Aorta (tissue), 5 donors: Measurements from ENCODE around the gene RNU6-9. TPM values are rescaled to one million over a fixed set of nuclear protein-coding genes. Genes with fewer than 3 reads are reported as not detected.
A peak's percentile ranks its signal among the peaks of the same experiment; 100 is the strongest.

ENCODE experiments used
- ATAC-seq: fragments of 200-7000 bp; cut with Tn5 transposase; one replicate; pipeline ENCODE4 v1.9.1; 2022; ENCODE audit warnings: moderate library complexity; ENCODE audit not compliant: low FRiP score
- DNase-seq, 2 donors: peaks; one replicate each; pipeline ENCODE4 v3.0.0-alpha.2; 2020
- H3K27ac ChIP-seq, 2 donors: one replicate each; pipeline ENCODE4 v1.5.1; 2013; ENCODE audit warnings: low read length in 2 of 2, mild to moderate bottlenecking in 2 of 2, moderate library complexity in 2 of 2, control low read depth in 1 of 2, inconsistent platforms in 1 of 2, low read depth in 1 of 2
- H3K27me3 ChIP-seq, 2 donors: one replicate each; pipeline ENCODE4 v1.6.1; 2013; ENCODE audit warnings: control low read depth in 1 of 2, low read length in 1 of 2, mild to moderate bottlenecking in 1 of 2, moderate library complexity in 1 of 2; ENCODE audit not compliant: insufficient read depth in 2 of 2, control insufficient read depth in 1 of 2
- H3K36me3 ChIP-seq, 2 donors: one replicate each; pipeline ENCODE4 v1.6.1; 2013; ENCODE audit warnings: control low read depth in 1 of 2, low read length in 1 of 2, mild to moderate bottlenecking in 1 of 2; ENCODE audit not compliant: insufficient read depth in 2 of 2, control insufficient read depth in 1 of 2
- H3K4me1 ChIP-seq, 2 donors: one replicate each; pipeline ENCODE4 v1.6.1; 2013; ENCODE audit warnings: low read length in 2 of 2, control low read depth in 1 of 2, mild to moderate bottlenecking in 1 of 2, moderate library complexity in 1 of 2; ENCODE audit not compliant: insufficient read depth in 2 of 2, control insufficient read depth in 1 of 2
- H3K4me3 ChIP-seq, 2 donors: one replicate each; pipeline ENCODE4 v1.5.1; 2013; ENCODE audit warnings: low read length in 2 of 2, control low read depth in 1 of 2, mild to moderate bottlenecking in 1 of 2
- H3K9me3 ChIP-seq: one replicate; pipeline ENCODE4 v1.6.1; 2013; ENCODE audit warnings: mild to moderate bottlenecking, low read length; ENCODE audit not compliant: control insufficient read depth
- WGBS, 2 donors: extraction: QIAGEN DNeasy Blood & Tissue Kit; methylation state at CpG; one replicate each; pipeline ENCODE4 v1.1.7; 2013; 5-methylcytosine and 5-hydroxymethylcytosine counted together
- intact Hi-C, 2 donors: fragments of 100-400 bp; cut with DNase I; formaldehyde crosslinking; loops; one replicate each; pipeline versions ENCODE4 v1.14.2 to v1.15.0; 2022
- polyA plus RNA-seq, 2 donors: library from polyadenylated mRNA; stranded (reverse); fragments of 200-250 nt; gene quantifications; one replicate each; pipeline ENCODE4 v1.2.3, GENCODE V29; 2013
- total RNA-seq, 2 donors: library from RNA; stranded (reverse); fragmentation: NEBNext Ultra II Directional; extraction: Animal tissue kit (Norgen Biotek cat#: 25700); gene quantifications; one replicate each; pipeline ENCODE4 v1.2.1, GENCODE V29; 2021
- donor health status: healthy with polysubstance abuse.
- donor health status: Bipolar disorder and iron deficiency.
- donor health status: DM: no; HTN: no; CAD: no.
- donor health status: DM: no; HTN: no; CAD: no.
- donor health status: DM: yes; HTN: yes; CAD: no.

The RNU6-9 gene
- total and polyA plus RNA-seq, 4 donors = not detected

GRCh38 chr19:858868-859843 is 34.1 kb upstream of the RNU6-9 start, which contains the start of gene CFD:
TSS of gene CFD (plus strand) at chr19:859664. CDS start at chr19:859690, 26 bp downstream.
- intact Hi-C loops = loop anchor here in 1 of 2 donors (5.0 kb wide), 1 partner anchor 118 kb away; no protein-coding TSS in a partner anchor
- Histone ChIP-seq H3K36me3 (no peaks in the 10 kb centered on the region), H3K4me3 (no peak within 1 kb of the TSS), H3K4me1 (no peaks in the 10 kb centered on the region), H3K27ac (no peak within 1 kb of the TSS), H3K27me3 (peaks cover 0 to 3% of the 10 kb centered on the region in 2 donors), H3K9me3 (no peaks in the 10 kb centered on the region)
- 57 to 65% methylated on average over 22 to 24 of the region's 24 CpGs for WGBS, 2 donors
- ATAC-seq = peak; percentile 68
- DNase-seq = peak in 1 of 2 donors; percentile 87

- Histone ChIP-seq H3K27me3 (peaks cover 0 to 3% of the 10 kb centered on the region in 2 donors), H3K36me3 (no peaks in the 10 kb centered on the region), H3K27ac (no peak overlapping the region), H3K4me1 (no peaks in the 10 kb centered on the region), H3K9me3 (no peaks in the 10 kb centered on the region), H3K4me3 (no peak overlapping the region)
- 55 to 67% methylated on average over 27 to 34 of the region's 35 CpGs for WGBS, 2 donors
- DNase-seq = no peak
- no peak for ATAC-seq
- intact Hi-C loops = loop anchor here (2.0 to 5.0 kb wide), 2 partner anchors 56 to 60 kb away; partner anchors contain the start of gene KISS1R (in 1 of the 2)
Measured at GRCh38 chr19:861141-861755, 32.0 kb upstream of the RNU6-9 start.

DNA sequence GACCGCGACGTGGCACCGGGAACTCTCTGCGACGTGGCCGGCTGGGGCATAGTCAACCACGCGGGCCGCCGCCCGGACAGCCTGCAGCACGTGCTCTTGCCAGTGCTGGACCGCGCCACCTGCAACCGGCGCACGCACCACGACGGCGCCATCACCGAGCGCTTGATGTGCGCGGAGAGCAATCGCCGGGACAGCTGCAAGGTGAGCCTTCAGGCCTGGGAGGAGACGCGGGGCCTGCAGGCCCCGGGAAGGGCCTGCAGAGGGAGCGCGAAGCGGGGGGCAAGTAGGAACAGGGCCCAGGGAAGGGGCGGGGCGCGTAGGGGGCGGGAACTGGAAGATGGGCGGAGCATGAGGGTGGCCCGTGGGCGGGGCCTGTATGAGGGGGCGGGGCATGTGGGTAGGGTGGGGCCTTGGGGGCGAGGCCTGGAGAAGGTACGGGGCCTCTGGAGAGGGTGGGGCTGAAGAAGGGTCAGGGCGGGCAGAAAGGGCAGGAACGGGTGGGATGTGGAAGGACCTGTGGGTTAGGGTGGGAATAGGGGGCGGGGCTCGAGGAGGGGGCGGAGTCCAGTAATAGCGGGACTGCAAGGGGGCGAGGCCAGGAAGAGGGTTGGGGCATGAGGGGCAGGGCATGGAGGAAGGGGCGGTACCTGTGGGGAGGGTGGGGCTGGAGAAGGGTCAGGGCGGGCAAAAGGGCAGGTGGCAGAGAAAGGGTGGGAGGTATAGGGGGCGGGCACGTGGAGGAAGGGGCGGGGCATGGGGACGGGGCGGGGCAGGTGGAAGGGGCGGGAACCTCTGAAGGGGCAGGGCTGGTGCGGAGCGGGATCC is 31.3 kb upstream of the RNU6-9 start:
- no peak for ATAC-seq
- peaks cover 0 to 3% of the 10 kb centered on the region in 2 donors for H3K27me3 ChIP-seq
- DNase-seq = peak; percentile 72 to 79
- WGBS, 2 donors = 16 to 22% methylated on average over 55 to 60 of the region's 60 CpGs
- no peak overlapping the region for H3K27ac ChIP-seq
- H3K36me3 ChIP-seq = no peaks in the 10 kb centered on the region
- H3K4me1 ChIP-seq = no peaks in the 10 kb centered on the region
- no peak overlapping the region for H3K4me3 ChIP-seq
- H3K9me3 ChIP-seq = no peaks in the 10 kb centered on the region
- intact Hi-C loops = loop anchor here (2.0 to 5.0 kb wide), 2 partner anchors 55 to 59 kb away; partner anchors contain the start of gene KISS1R (in 1 of the 2)

DNA sequence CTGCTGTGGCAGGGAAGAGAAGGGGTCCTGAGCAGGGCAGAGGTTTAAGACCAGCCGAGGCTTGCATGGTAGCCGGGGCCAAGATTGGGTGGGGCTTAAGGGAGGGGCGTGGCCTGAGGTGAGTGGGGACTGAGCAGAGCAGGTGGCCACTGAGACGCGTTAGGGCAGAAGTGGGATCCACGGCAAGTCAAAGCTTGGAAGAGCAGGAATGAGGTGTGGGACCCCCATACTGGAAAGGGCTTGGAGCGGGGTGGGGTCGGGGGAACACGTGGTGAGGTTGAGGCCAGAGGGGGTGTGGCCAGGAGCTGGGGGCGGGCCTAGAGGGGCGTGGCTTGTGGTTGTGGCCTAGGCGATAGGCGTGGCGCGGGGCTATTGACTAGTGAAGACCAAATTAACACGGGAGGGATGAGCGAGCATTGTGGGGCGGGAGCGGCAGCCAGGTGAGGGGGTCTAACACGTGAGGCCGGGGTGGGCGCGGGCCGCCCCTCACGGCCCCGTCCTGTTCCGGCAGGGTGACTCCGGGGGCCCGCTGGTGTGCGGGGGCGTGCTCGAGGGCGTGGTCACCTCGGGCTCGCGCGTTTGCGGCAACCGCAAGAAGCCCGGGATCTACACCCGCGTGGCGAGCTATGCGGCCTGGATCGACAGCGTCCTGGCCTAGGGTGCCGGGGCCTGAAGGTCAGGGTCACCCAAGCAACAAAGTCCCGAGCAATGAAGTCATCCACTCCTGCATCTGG is 30.5 kb upstream of the RNU6-9 start:
- H3K4me3 ChIP-seq = no peak overlapping the region
- peaks cover 0 to 3% of the 10 kb centered on the region in 2 donors for H3K27me3 ChIP-seq
- WGBS, 2 donors = 18 to 21% methylated on average over 38 to 48 of the region's 48 CpGs
- ATAC-seq = peak; percentile 26
- DNase-seq = peak; percentile 81 to 89
- no peaks in the 10 kb centered on the region for H3K9me3 ChIP-seq
- H3K27ac ChIP-seq = no peak overlapping the region
- no peaks in the 10 kb centered on the region for H3K36me3 ChIP-seq
- H3K4me1 ChIP-seq = no peaks in the 10 kb centered on the region
- intact Hi-C loops = loop anchor here in 1 of 2 donors (5.0 kb wide), 1 partner anchor 55 kb away; the partner anchor contains the start of gene KISS1R

DNA sequence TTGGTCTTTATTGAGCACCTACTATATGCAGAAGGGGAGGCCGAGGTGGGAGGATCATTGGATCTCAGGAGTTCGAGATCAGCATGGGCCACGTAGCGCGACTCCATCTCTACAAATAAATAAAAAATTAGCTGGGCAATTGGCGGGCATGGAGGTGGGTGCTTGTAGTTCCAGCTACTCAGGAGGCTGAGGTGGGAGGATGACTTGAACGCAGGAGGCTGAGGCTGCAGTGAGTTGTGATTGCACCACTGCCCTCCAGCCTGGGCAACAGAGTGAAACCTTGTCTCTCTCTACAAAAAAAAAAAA is 30.0 kb upstream of the RNU6-9 start:
- 65 to 67% methylated on average over 7 of the region's 7 CpGs for whole genome bisulfite sequencing, 2 donors
- peaks cover 0 to 3% of the 10 kb centered on the region in 2 donors for H3K27me3 ChIP-seq
- no peaks in the 10 kb centered on the region for H3K36me3 ChIP-seq
- no peak overlapping the region for H3K4me3 ChIP-seq
- H3K4me1 ChIP-seq = no peaks in the 10 kb centered on the region
- H3K9me3 ChIP-seq = no peaks in the 10 kb centered on the region
- H3K27ac ChIP-seq = no peak overlapping the region
- intact Hi-C loops = loop anchor here in 1 of 2 donors (5.0 kb wide), 1 partner anchor 54 kb away; the partner anchor contains the start of gene KISS1R
- ATAC-seq = no peak
- DNase-seq = no peak

- Histone ChIP-seq H3K4me1 (no peaks in the 10 kb centered on the region), H3K27ac (no peak overlapping the region), H3K9me3 (no peaks in the 10 kb centered on the region), H3K27me3 (no peaks in the 10 kb centered on the region), H3K36me3 (no peaks in the 10 kb centered on the region), H3K4me3 (no peak overlapping the region)
- ATAC-seq = no peak
- intact Hi-C loops = loop anchor here in 1 of 2 donors (5.0 kb wide), 1 partner anchor 40 kb away; no protein-coding TSS in a partner anchor
- 87 to 91% methylated on average over 33 to 38 of the region's 38 CpGs for WGBS, 2 donors
- no peak for DNase-seq
Measured at GRCh38 chr19:866769-867300, 26.4 kb upstream of the RNU6-9 start.

- H3K27ac ChIP-seq = no peak overlapping the region
- no peaks in the 10 kb centered on the region for H3K27me3 ChIP-seq
- ATAC-seq (no peak), DNase-seq (no peak)
- WGBS, 2 donors = 75 to 79% methylated on average over 16 of the region's 16 CpGs
- intact Hi-C loops = loop anchor here in 1 of 2 donors (5.0 kb wide), 1 partner anchor 40 kb away; no protein-coding TSS in a partner anchor
- no peak overlapping the region for H3K4me3 ChIP-seq
- no peaks in the 10 kb centered on the region for H3K9me3 ChIP-seq
- H3K36me3 ChIP-seq = no peaks in the 10 kb centered on the region
- no peaks in the 10 kb centered on the region for H3K4me1 ChIP-seq
Measured at GRCh38 chr19:867301-867793, 25.9 kb upstream of the RNU6-9 start.
